HepG2 (cell line): ENCODE data around the gene PSMA7. TPM values are rescaled to one million over a fixed set of nuclear protein-coding genes. Genes with fewer than 3 reads are reported as not detected.

ENCODE experiments used
- ATF1 ChIP-seq: IDR thresholded peaks from 2 replicates; pipeline ENCODE4 v1.6.1; 2016; ENCODE audit warnings: mild to moderate bottlenecking, control low read depth
- FOSL1 ChIP-seq: sonication (generic); formaldehyde crosslinking; IDR thresholded peaks from 2 replicates; pipeline ENCODE4 v1.9.0; 2021; ENCODE audit warnings: missing genetic modification reagents, borderline replicate concordance
- FOSL2 ChIP-seq: sonication (generic); formaldehyde crosslinking; IDR thresholded peaks from 2 replicates; pipeline ENCODE4 v1.4.0; 2020; ENCODE audit warnings: missing genetic modification reagents
- FOXA3 ChIP-seq: IDR thresholded peaks from 2 replicates; pipeline ENCODE4 v1.6.1; 2016; ENCODE audit warnings: missing genetic modification reagents, missing compliant biosample characterization
- FOXP1 ChIP-seq, 2 experiments: fragments of 450-650 bp in 1 of 2; IDR thresholded peaks; 2 replicates each; pipeline ENCODE4 v1.6.1; 2017 to 2018; ENCODE audit warnings: antibody characterized with exemption in 1 of 2
- GPN1 ChIP-seq: sonication (generic); formaldehyde crosslinking; IDR thresholded peaks from 2 replicates; pipeline ENCODE4 v1.5.1; 2020; ENCODE audit warnings: missing genetic modification reagents, borderline replicate concordance
- HHEX ChIP-seq: IDR thresholded peaks from 2 replicates; pipeline ENCODE4 v1.6.1; 2016; ENCODE audit warnings: control low read depth
- KLF15 ChIP-seq: sonication (generic); formaldehyde crosslinking; IDR thresholded peaks from 2 replicates; pipeline ENCODE4 v1.8.1; 2023; ENCODE audit warnings: borderline replicate concordance, mild to moderate bottlenecking, inconsistent platforms, missing genetic modification reagents, mixed read lengths
- MAFF ChIP-seq: IDR thresholded peaks from 2 replicates; pipeline ENCODE4 v1.6.1; 2011; ENCODE audit warnings: low read depth, low read length, improper control_type of control experiment
- SKI ChIP-seq: fragments of 450-650 bp; IDR thresholded peaks from one replicate; pipeline ENCODE4 v1.6.1; 2018; ENCODE audit warnings: mild to moderate bottlenecking; ENCODE audit not compliant: partially characterized antibody
- ZFP41 ChIP-seq: sonication (generic); formaldehyde crosslinking; IDR thresholded peaks from 2 replicates; pipeline ENCODE4 v1.4.0; 2020; ENCODE audit warnings: mild to moderate bottlenecking, missing genetic modification reagents, borderline replicate concordance
- ZNF367 ChIP-seq: sonication (generic); formaldehyde crosslinking; IDR thresholded peaks from 2 replicates; pipeline ENCODE4 v1.4.0; 2020; ENCODE audit warnings: missing genetic modification reagents, borderline replicate concordance
- ZNF549 ChIP-seq: sonication (generic); formaldehyde crosslinking; IDR thresholded peaks from 2 replicates; pipeline ENCODE4 v1.5.0; 2020; ENCODE audit warnings: missing genetic modification reagents
- ZNF7 ChIP-seq: IDR thresholded peaks from 2 replicates; pipeline ENCODE4 v1.6.1; 2016; ENCODE audit warnings: missing biosample characterization, missing genetic modification reagents
- ZNF737 ChIP-seq: sonication (generic); formaldehyde crosslinking; IDR thresholded peaks from 2 replicates; pipeline ENCODE4 v1.5.0; 2020; ENCODE audit warnings: missing genetic modification reagents, mild to moderate bottlenecking, borderline replicate concordance
- ZSCAN29 ChIP-seq: sonication (generic); formaldehyde crosslinking; conservative IDR thresholded peaks from 2 replicates; pipeline ENCODE4 v1.4.0; 2020; ENCODE audit warnings: mild to moderate bottlenecking, missing genetic modification reagents
- polyA plus RNA-seq, 8 experiments: library from polyadenylated mRNA; depleted of rRNA in 3 of 8; stranded (reverse) in 7 of 8; unstranded in 1 of 8; fragments of >200 nt; fragmentation: Illumina TruSeq in 4 of 8; extraction: Trizol in 4 of 8; gene quantifications; 2 replicates each; pipeline versions ENCODE4 v1.2.1 to v1.2.3, GENCODE V29; 2011 to 2016; ENCODE audit warnings: low read depth in 4 of 8, missing spikeins in 1 of 8, mixed read lengths in 1 of 8; ENCODE audit not compliant: insufficient read depth in 1 of 8
- total RNA-seq, 5 experiments: library from RNA; depleted of rRNA; stranded (reverse); fragments of >200 nt; fragmentation: Illumina TruSeq; extraction: Trizol; gene quantifications; 2 replicates each; pipeline ENCODE4 v1.2.3, GENCODE V29; 2016; ENCODE audit warnings: low read depth in 1 of 5
- TF ChIP-seq, protein P1 (sequence below): IDR thresholded peaks from 2 replicates; pipeline ENCODE4 v1.6.1; 2012; ENCODE audit warnings: low read depth, low read length, improper control_type of control experiment
- TF ChIP-seq, protein P2 (sequence below): sonication (generic); formaldehyde crosslinking; IDR thresholded peaks from 2 replicates; pipeline ENCODE4 v1.4.0; 2020; ENCODE audit warnings: missing genetic modification reagents, borderline replicate concordance
- TF ChIP-seq, protein P3 (sequence below): sonication (generic); formaldehyde crosslinking; IDR thresholded peaks from 2 replicates; pipeline ENCODE4 v1.4.0; 2020; ENCODE audit warnings: missing genetic modification reagents, mild to moderate bottlenecking, borderline replicate concordance
- TF ChIP-seq, protein P4 (sequence below): sonication (generic); formaldehyde crosslinking; IDR thresholded peaks from 2 replicates; pipeline ENCODE4 v1.4.0; 2020; ENCODE audit warnings: low read depth, missing genetic modification reagents

The PSMA7 gene
- total and polyA plus RNA-seq, 2 of the 13 experiments (the other 11 are each of a cell fraction or from before 2014, with no cell fraction given): 531 to 631 TPM

DNA sequence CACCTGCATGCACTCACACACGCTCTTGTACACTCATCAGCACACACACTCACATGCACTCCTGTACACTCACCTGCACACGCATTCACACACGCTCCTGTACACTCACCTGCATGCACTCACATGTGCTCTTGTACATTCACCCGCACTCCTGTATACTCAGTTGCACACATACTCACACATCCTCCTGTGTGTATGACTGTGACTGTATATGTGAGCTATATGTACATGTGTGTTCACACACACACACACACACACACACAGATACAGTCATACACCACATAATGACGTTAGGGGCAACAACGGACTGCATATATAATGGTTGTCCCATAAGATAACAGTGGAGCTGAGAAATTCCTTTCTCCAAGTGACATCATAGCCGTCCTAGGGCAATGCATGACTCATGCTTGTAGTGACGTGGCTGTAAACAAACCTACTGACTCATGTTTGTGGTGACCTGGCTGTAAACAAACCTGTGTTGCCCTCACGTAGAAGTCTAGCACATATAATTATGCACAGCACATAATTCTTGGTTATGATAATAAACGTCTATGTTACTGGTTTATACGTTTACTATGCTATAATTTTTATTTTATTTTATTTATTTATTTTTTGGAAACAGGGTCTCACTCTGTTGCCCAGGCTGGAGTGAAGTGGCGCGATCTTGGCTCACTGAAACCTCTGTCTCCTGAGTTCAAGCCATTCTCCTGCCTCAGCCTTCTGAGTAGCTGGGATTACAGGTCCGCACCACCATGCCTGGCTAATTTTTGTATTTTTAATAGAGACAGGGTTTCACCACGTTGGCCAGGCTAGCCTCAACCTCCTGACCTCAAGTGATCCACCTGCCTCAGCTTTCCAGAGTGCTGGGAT is 54.7 kb downstream of the PSMA7 start (continued):
- TF ChIP-seq FOSL1 (CRISPR knock-in tag) (peak; percentile 67), HHEX (CRISPR knock-in tag) (no peak), ATF1 (peak; percentile 67; the same call in 1 of the 2 replicates), ZNF737 (no peak), KLF15 (CRISPR knock-in tag) (no peak), ZNF367 (CRISPR knock-in tag) (no peak), FOXP1 (IDR thresholded peaks at IDR 0.05) (peak; percentile 100), FOXP1 (CRISPR knock-in tag; IDR thresholded peaks at IDR 0.05) (peak; percentile 99), ZSCAN29 (CRISPR knock-in tag) (no peak), ZNF7 (CRISPR knock-in tag) (no peak), MAFF (peak; percentile 58), ZNF549 (CRISPR knock-in tag) (no peak), FOSL2 (CRISPR knock-in tag) (peak; percentile 100), FOXA3 (CRISPR knock-in tag) (peak; percentile 92), SKI (peak; percentile 10), GPN1 (CRISPR knock-in tag) (no peak), ZFP41 (CRISPR knock-in tag) (no peak)
- TF ChIP-seq, protein P1, sequence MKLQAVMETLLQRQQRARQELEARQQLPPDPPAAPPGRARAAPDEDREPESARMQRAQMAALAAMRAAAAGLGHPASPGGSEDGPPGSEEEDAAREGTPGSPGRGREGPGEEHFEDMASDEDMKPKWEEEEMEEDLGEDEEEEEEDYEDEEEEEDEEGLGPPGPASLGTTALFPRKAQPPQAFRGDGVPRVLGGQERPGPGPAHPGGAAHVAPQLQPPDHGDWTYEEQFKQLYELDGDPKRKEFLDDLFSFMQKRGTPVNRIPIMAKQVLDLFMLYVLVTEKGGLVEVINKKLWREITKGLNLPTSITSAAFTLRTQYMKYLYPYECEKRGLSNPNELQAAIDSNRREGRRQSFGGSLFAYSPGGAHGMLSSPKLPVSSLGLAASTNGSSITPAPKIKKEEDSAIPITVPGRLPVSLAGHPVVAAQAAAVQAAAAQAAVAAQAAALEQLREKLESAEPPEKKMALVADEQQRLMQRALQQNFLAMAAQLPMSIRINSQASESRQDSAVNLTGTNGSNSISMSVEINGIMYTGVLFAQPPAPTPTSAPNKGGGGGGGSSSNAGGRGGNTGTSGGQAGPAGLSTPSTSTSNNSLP: peak; percentile 14; the same call in 1 of the 2 replicates
- TF ChIP-seq, protein P2, sequence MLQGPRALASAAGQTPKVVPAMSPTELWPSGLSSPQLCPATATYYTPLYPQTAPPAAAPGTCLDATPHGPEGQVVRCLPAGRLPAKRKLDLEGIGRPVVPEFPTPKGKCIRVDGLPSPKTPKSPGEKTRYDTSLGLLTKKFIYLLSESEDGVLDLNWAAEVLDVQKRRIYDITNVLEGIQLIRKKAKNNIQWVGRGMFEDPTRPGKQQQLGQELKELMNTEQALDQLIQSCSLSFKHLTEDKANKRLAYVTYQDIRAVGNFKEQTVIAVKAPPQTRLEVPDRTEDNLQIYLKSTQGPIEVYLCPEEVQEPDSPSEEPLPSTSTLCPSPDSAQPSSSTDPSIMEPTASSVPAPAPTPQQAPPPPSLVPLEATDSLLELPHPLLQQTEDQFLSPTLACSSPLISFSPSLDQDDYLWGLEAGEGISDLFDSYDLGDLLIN (CRISPR knock-in tag): no peak
- TF ChIP-seq, protein P3, sequence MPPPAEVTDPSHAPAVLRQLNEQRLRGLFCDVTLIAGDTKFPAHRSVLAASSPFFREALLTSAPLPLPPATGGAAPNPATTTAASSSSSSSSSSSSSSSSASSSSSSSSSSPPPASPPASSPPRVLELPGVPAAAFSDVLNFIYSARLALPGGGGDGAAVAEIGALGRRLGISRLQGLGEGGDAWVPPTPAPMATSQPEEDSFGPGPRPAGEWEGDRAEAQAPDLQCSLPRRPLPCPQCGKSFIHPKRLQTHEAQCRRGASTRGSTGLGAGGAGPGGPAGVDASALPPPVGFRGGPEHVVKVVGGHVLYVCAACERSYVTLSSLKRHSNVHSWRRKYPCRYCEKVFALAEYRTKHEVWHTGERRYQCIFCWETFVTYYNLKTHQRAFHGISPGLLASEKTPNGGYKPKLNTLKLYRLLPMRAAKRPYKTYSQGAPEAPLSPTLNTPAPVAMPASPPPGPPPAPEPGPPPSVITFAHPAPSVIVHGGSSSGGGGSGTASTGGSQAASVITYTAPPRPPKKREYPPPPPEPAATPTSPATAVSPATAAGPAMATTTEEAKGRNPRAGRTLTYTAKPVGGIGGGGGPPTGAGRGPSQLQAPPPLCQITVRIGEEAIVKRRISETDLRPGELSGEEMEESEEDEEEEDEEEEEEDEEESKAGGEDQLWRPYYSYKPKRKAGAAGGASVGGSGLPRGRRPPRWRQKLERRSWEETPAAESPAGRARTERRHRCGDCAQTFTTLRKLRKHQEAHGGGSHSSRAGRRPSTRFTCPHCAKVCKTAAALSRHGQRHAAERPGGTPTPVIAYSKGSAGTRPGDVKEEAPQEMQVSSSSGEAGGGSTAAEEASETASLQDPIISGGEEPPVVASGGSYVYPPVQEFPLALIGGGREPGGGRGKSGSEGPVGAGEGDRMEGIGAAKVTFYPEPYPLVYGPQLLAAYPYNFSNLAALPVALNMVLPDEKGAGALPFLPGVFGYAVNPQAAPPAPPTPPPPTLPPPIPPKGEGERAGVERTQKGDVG (CRISPR knock-in tag): no peak
- TF ChIP-seq, protein P4, sequence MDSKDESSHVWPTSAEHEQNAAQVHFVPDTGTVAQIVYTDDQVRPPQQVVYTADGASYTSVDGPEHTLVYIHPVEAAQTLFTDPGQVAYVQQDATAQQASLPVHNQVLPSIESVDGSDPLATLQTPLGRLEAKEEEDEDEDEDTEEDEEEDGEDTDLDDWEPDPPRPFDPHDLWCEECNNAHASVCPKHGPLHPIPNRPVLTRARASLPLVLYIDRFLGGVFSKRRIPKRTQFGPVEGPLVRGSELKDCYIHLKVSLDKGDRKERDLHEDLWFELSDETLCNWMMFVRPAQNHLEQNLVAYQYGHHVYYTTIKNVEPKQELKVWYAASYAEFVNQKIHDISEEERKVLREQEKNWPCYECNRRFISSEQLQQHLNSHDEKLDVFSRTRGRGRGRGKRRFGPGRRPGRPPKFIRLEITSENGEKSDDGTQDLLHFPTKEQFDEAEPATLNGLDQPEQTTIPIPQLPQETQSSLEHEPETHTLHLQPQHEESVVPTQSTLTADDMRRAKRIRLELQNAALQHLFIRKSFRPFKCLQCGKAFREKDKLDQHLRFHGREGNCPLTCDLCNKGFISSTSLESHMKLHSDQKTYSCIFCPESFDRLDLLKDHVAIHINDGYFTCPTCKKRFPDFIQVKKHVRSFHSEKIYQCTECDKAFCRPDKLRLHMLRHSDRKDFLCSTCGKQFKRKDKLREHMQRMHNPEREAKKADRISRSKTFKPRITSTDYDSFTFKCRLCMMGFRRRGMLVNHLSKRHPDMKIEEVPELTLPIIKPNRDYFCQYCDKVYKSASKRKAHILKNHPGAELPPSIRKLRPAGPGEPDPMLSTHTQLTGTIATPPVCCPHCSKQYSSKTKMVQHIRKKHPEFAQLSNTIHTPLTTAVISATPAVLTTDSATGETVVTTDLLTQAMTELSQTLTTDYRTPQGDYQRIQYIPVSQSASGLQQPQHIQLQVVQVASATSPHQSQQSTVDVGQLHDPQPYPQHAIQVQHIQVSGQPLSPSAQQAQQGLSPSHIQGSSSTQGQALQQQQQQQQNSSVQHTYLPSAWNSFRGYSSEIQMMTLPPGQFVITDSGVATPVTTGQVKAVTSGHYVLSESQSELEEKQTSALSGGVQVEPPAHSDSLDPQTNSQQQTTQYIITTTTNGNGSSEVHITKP (CRISPR knock-in tag): no peak
